ENCODE measurements around the gene CRTC3. TPM values are rescaled to one million over a fixed set of nuclear protein-coding genes. Genes with fewer than 3 reads are reported as not detected.

Gene CRTC3
- total RNA-seq, 2 experiments from 2014 or later, result 62.3 to 79.1 TPM

DNA sequence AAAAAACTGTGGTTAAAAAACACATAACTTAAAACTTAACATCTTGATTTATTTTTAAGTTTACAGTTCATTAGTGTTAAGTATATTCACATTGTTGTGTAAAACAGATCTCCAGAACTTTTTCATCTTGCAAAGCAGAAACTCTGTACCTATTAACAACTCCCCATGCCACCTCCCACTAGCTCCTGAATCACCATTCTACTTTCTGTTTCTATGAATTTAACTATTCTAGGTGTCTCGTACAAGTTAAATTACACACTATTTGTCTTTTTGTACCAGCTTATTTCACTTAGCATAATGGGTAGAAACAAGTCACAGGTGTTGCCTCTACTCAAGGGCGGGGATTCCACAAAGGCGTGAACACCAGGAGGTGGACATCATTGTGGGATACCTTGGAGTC is 43.2 kb downstream of the CRTC3 start:
- H3K4me3 Mint-ChIP-seq, result no peak overlapping the region
- ATAC-seq (no peak), DNase-seq (no peak)
- H3K36me3 Mint-ChIP-seq, result peaks cover 50% of the 10 kb centered on the region
- no peaks in the 10 kb centered on the region for H3K9me3 Mint-ChIP-seq (ENCODE audit: low read depth)
- H3K4me1 Mint-ChIP-seq, result peaks cover 78% of the 10 kb centered on the region
- CTCF ChIA-PET, result interaction anchor here (1.2 to 1.7 kb wide), 3 partner anchors 9 to 359 kb away, joined by 3 read pairs; no protein-coding TSS in a partner anchor
- H3K27me3 Mint-ChIP-seq, result no peaks in the 10 kb centered on the region
- H3K27ac Mint-ChIP-seq, result peak overlapping the region; percentile 84

GRCh38 chr15:90576711-90577389 is 47.1 kb downstream of the CRTC3 start:
- Mint-ChIP-seq H3K4me1 (peaks cover 56% of the 10 kb centered on the region), H3K27me3 (no peaks in the 10 kb centered on the region)

DNA sequence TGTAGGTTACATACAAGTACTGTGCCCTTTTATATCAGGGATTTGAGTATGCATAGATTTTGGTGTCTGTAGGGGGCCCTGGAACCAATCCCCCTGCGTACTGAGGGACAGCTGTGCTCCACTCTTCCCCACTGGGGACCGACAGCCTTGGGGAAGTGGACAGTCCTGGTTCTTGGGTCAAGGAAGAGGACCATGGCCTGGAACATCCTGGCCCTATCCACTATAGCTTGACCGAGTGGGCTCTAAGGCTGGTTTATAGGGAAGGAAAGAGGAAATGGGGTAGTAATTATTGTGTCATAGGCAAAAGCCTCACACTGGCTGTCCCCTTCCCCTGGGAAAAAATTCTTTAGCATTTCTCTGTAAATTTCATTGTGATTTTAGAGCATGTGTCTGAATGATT is 49.5 kb downstream of the CRTC3 start:
- Mint-ChIP-seq H3K36me3 (peaks cover 28% of the 10 kb centered on the region), H3K9me3 (ENCODE audit: low read depth) (no peaks in the 10 kb centered on the region), H3K4me3 (no peak overlapping the region), H3K27me3 (no peaks in the 10 kb centered on the region), H3K4me1 (peaks cover 39% of the 10 kb centered on the region), H3K27ac (no peak overlapping the region)
- ATAC-seq (no peak), DNase-seq (no peak)
- CTCF ChIA-PET, result interaction anchor here (1.2 kb wide), 1 partner anchor 17 kb away, joined by 3 read pairs; no protein-coding TSS in a partner anchor

More at GRCh38 chr15:90576711-90577389, 47.1 kb downstream of the CRTC3 start:
- no peaks in the 10 kb centered on the region for H3K9me3 Mint-ChIP-seq (ENCODE audit: low read depth)
- CTCF ChIA-PET, result interaction anchor here (1.5 to 1.8 kb wide), 3 partner anchors 12 to 27 kb away, joined by 3 to 5 read pairs (median 4); no protein-coding TSS in a partner anchor
- peak overlapping the region; percentile 34 for H3K27ac Mint-ChIP-seq
- peaks cover 36% of the 10 kb centered on the region for H3K36me3 Mint-ChIP-seq
- ATAC-seq (no peak), DNase-seq (no peak)
- no peak overlapping the region for H3K4me3 Mint-ChIP-seq

- ATAC-seq, result no peak
- DNase-seq, result no peak
- H3K27ac Mint-ChIP-seq, result no peak overlapping the region
- no peaks in the 10 kb centered on the region for H3K9me3 Mint-ChIP-seq (ENCODE audit: low read depth)
- peaks cover 30% of the 10 kb centered on the region for H3K4me1 Mint-ChIP-seq
- H3K4me3 Mint-ChIP-seq, result no peak overlapping the region
- H3K36me3 Mint-ChIP-seq, result peaks cover 23% of the 10 kb centered on the region
- CTCF ChIA-PET, result no interaction called here
- H3K27me3 Mint-ChIP-seq, result no peaks in the 10 kb centered on the region
Measured at GRCh38 chr15:90580099-90580498, 50.4 kb downstream of the CRTC3 start.

DNA sequence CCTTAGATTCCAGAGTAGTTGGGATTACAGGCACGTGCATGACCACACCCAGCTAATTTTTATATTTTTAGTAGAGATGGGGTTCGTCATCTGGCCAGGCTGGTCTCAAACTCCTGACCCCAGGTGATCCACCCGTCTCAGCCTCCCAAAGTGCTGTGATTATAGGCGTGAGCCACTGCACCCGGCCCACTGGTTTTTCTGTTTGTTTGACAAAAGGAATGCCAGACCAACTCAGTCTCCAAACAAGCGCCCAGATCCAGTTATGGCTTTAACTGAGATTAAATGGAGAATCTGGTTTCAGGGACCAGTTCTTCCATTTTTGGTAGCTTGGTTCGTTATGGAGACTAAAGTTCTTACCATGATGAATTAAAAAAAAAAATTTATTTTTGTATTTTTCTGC is 50.8 kb downstream of the CRTC3 start:
- Mint-ChIP-seq H3K4me3 (no peak overlapping the region), H3K9me3 (ENCODE audit: low read depth) (no peaks in the 10 kb centered on the region), H3K27ac (no peak overlapping the region), H3K4me1 (peaks cover 27% of the 10 kb centered on the region), H3K36me3 (peaks cover 23% of the 10 kb centered on the region), H3K27me3 (no peaks in the 10 kb centered on the region)
- CTCF ChIA-PET, result interaction anchor here (0.7 kb wide), 1 partner anchor 10 kb away, joined by 3 read pairs; no protein-coding TSS in a partner anchor
- no peak for DNase-seq
- no peak for ATAC-seq

DNA sequence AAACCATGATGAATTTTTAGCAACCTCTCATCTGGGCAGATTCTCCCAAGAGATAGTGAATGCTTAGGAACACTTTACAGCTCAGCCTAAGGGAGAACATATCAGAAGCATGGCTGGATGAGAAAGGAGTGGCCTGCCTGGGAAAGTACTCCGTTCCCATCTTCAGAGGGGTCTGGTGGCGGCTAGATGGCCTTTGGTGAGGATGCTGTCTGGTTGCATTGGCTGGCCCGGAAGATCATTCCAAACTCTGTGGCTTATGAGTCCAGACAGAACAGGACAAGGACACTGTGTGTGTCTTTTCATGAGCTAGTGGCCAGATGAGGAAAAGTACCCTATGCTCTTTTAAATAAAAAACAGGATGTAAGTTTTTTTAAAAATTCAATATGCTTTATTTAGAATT is 51.2 kb downstream of the CRTC3 start:
- ATAC-seq (no peak), DNase-seq (no peak)
- H3K9me3 Mint-ChIP-seq (ENCODE audit: low read depth), result no peaks in the 10 kb centered on the region

DNA sequence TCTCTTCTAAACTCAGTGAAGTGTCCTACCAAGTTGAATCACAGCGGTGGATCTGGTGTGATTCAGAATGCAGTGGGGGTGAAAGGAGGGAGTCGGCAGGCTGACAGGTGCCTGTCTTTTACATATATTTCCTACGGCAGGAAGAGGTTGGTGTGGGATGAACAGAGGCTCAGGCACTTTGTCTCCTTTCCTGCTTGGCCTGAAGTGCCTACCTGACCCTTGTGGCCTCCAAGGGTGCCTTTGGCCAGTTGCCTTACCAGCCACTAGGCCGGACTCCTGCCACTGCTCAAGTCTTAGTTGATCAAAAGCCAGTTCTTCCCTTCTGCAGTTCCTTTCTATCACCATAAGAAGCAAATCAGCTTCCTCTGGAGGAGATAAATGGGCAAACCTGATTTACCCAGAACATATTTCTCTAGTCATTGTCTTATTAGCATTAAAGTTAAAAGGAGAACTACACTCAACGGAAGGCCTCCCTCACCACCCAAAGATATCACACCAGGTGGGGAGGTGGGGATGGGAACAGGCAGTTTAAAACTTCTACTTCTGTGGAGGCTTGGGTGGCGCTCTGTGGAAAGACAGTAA is 52.1 kb downstream of the CRTC3 start:
- H3K27ac Mint-ChIP-seq, result peak overlapping the region; percentile 38
- no peaks in the 10 kb centered on the region for H3K9me3 Mint-ChIP-seq (ENCODE audit: low read depth)
- H3K4me3 Mint-ChIP-seq, result no peak overlapping the region
- H3K27me3 Mint-ChIP-seq, result no peaks in the 10 kb centered on the region
- CTCF ChIA-PET, result interaction anchor here (0.7 to 1.1 kb wide), 3 partner anchors 13 to 375 kb away, joined by 3 to 4 read pairs (median 3); no protein-coding TSS in a partner anchor
- DNase-seq, result no peak
- H3K36me3 Mint-ChIP-seq, result peaks cover 14% of the 10 kb centered on the region
- ATAC-seq, result peak; percentile 27
- H3K4me1 Mint-ChIP-seq, result peaks cover 23% of the 10 kb centered on the region

More for the DNA sequence above, 51.2 kb downstream of the CRTC3 start:
- H3K27me3 Mint-ChIP-seq, result no peaks in the 10 kb centered on the region
- no peak overlapping the region for H3K4me3 Mint-ChIP-seq
- H3K27ac Mint-ChIP-seq, result peak overlapping the region; percentile 45
- CTCF ChIA-PET, result interaction anchor here (0.7 to 1.1 kb wide), 2 partner anchors 10 to 23 kb away, joined by 3 read pairs; no protein-coding TSS in a partner anchor
- H3K4me1 Mint-ChIP-seq, result peaks cover 28% of the 10 kb centered on the region
- peaks cover 20% of the 10 kb centered on the region for H3K36me3 Mint-ChIP-seq

GRCh38 chr15:90582553-90582952 is 52.8 kb downstream of the CRTC3 start:
- Mint-ChIP-seq H3K27me3 (no peaks in the 10 kb centered on the region), H3K27ac (no peak overlapping the region), H3K9me3 (ENCODE audit: low read depth) (no peaks in the 10 kb centered on the region), H3K36me3 (peaks cover 11% of the 10 kb centered on the region), H3K4me3 (no peak overlapping the region), H3K4me1 (peaks cover 20% of the 10 kb centered on the region)
- DNase-seq (no peak), ATAC-seq (no peak)
- CTCF ChIA-PET, result interaction anchor here (0.7 to 0.9 kb wide), 2 partner anchors 13 to 374 kb away, joined by 3 to 4 read pairs; no protein-coding TSS in a partner anchor

GRCh38 chr15:90583471-90584252 is 53.9 kb downstream of the CRTC3 start:
- CTCF ChIA-PET, result interaction anchor here (1.0 to 1.5 kb wide), 2 partner anchors 20 to 48 kb away, joined by 3 to 5 read pairs; no protein-coding TSS in a partner anchor
- Mint-ChIP-seq H3K9me3 (ENCODE audit: low read depth) (no peaks in the 10 kb centered on the region), H3K4me3 (no peak overlapping the region), H3K27me3 (no peaks in the 10 kb centered on the region), H3K36me3 (peaks cover 16% of the 10 kb centered on the region), H3K4me1 (peaks cover 23% of the 10 kb centered on the region), H3K27ac (peak overlapping the region; percentile 18)
- ATAC-seq (no peak), DNase-seq (no peak)

- DNase-seq, result no peak
- CTCF ChIA-PET, result interaction anchor here (0.8 to 1.5 kb wide), 2 partner anchors 19 to 265 kb away, joined by 3 to 5 read pairs; no protein-coding TSS in a partner anchor
- no peaks in the 10 kb centered on the region for H3K9me3 Mint-ChIP-seq (ENCODE audit: low read depth)
- no peaks in the 10 kb centered on the region for H3K27me3 Mint-ChIP-seq
- H3K4me1 Mint-ChIP-seq, result peaks cover 23% of the 10 kb centered on the region
- H3K4me3 Mint-ChIP-seq, result no peak overlapping the region
- no peak for ATAC-seq
- H3K36me3 Mint-ChIP-seq, result peaks cover 18% of the 10 kb centered on the region
- no peak overlapping the region for H3K27ac Mint-ChIP-seq
Measured at GRCh38 chr15:90584841-90585240, 55.1 kb downstream of the CRTC3 start.

DNA sequence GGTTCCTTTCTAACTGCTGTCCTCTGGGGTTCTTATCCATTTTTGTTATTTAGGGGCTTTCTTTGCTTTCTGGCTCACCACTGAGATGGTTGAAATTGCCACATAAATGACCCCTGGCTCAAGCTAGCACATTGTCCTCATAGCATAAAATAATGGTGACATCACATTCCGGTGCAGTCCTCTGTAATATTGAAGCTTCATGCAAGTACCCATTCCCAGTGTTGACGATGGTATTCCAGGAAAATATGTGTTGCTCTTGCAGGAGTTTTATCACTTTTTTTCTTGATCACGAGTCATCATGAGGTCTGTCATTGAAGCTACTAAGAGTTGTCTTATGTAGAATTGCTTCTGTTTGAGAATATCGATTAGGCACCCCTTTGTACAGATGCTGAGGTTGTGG is 56.1 kb downstream of the CRTC3 start:
- H3K27me3 Mint-ChIP-seq, result no peaks in the 10 kb centered on the region
- H3K27ac Mint-ChIP-seq, result no peak overlapping the region
- no peak overlapping the region for H3K4me3 Mint-ChIP-seq
- no peak for ATAC-seq
- no peak for DNase-seq
- CTCF ChIA-PET, result interaction anchor here (0.7 to 1.0 kb wide), 7 partner anchors 12 to 294 kb away, joined by 3 to 5 read pairs (median 3); no protein-coding TSS in a partner anchor
- H3K36me3 Mint-ChIP-seq, result peaks cover 23% of the 10 kb centered on the region
- peaks cover 27% of the 10 kb centered on the region for H3K4me1 Mint-ChIP-seq
- no peaks in the 10 kb centered on the region for H3K9me3 Mint-ChIP-seq (ENCODE audit: low read depth)

GRCh38 chr15:90586948-90587347 is 57.2 kb downstream of the CRTC3 start:
- H3K9me3 Mint-ChIP-seq (ENCODE audit: low read depth), result no peaks in the 10 kb centered on the region
- peaks cover 21% of the 10 kb centered on the region for H3K4me1 Mint-ChIP-seq
- ATAC-seq, result no peak
- DNase-seq, result no peak
- H3K4me3 Mint-ChIP-seq, result no peak overlapping the region
- H3K27me3 Mint-ChIP-seq, result no peaks in the 10 kb centered on the region
- CTCF ChIA-PET, result interaction anchor here (0.7 to 1.0 kb wide), 2 partner anchors 56 to 106 kb away, joined by 3 to 4 read pairs; no protein-coding TSS in a partner anchor
- no peak overlapping the region for H3K27ac Mint-ChIP-seq
- peaks cover 25% of the 10 kb centered on the region for H3K36me3 Mint-ChIP-seq

- no peak overlapping the region for H3K4me3 Mint-ChIP-seq
- no peaks in the 10 kb centered on the region for H3K9me3 Mint-ChIP-seq (ENCODE audit: low read depth)
- H3K4me1 Mint-ChIP-seq, result peaks cover 30% of the 10 kb centered on the region
- no peak for DNase-seq
- no peak overlapping the region for H3K27ac Mint-ChIP-seq
- CTCF ChIA-PET, result interaction anchor here (1.7 to 1.8 kb wide), 2 partner anchors 12 to 269 kb away, joined by 5 to 6 read pairs; no protein-coding TSS in a partner anchor
- H3K36me3 Mint-ChIP-seq, result peaks cover 25% of the 10 kb centered on the region
- no peak for ATAC-seq
- no peaks in the 10 kb centered on the region for H3K27me3 Mint-ChIP-seq
Measured at GRCh38 chr15:90588427-90588826, 58.7 kb downstream of the CRTC3 start.

Data from activated CD8-positive, alpha-beta memory T cell treated with anti-CD3 and anti-CD28 coated beads, Interleukin-2, amount 10 ng/mL, durations not matched to agents 7 days and 5 days (primary cell).